Measurements from ENCODE around the gene ITGA8. TPM values are rescaled to one million over a fixed set of nuclear protein-coding genes. Genes with fewer than 3 reads are reported as not detected.

ITGA8 gene
- total RNA-seq, 1 donor from 2014 or later = 6.9 TPM

GRCh38 chr10:15695852-15696251 is 23.9 kb downstream of the ITGA8 start:
- H3K4me1 Mint-ChIP-seq (ENCODE audit: unreplicated experiment) = peaks cover 9% of the 10 kb centered on the region
- TF ChIP-seq CTCF (IDR thresholded peaks at IDR 0.05) = no peak
- H3K9me3 Mint-ChIP-seq (ENCODE audit: unreplicated experiment) = peaks cover 4% of the 10 kb centered on the region
- H3K4me3 Mint-ChIP-seq (ENCODE audit: unreplicated experiment) = no peak overlapping the region
- H3K27ac Mint-ChIP-seq (ENCODE audit: unreplicated experiment) = no peak overlapping the region
- no peaks in the 10 kb centered on the region for H3K36me3 Mint-ChIP-seq (ENCODE audit: unreplicated experiment)
- no peak for DNase-seq (ENCODE audit: extremely low spot score, unreplicated experiment)
- no peaks in the 10 kb centered on the region for H3K27me3 Mint-ChIP-seq (ENCODE audit: unreplicated experiment)

DNA sequence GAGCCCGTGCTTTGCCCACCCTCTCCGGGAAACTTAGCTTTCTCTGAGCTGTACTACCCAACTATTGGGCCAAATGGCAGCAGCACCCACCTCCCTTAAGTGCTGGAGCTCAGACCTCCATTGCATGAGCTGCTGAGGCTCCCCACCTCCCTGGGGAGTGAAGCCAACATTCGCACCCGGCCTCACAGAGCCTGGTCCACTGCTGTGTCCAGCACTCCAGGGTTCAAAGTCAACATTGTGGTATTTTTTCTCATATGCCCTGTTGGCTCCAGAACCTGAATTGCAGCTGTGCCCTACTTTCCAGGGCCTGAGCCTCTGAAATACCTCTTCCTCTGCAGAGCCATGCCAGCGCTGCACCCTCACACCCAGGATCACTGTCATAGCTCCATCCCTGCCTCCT is 29.7 kb downstream of the ITGA8 start:
- Mint-ChIP-seq H3K27ac (ENCODE audit: unreplicated experiment) (no peak overlapping the region), H3K9me3 (ENCODE audit: unreplicated experiment) (no peaks in the 10 kb centered on the region), H3K36me3 (ENCODE audit: unreplicated experiment) (no peaks in the 10 kb centered on the region), H3K4me1 (ENCODE audit: unreplicated experiment) (no peaks in the 10 kb centered on the region), H3K27me3 (ENCODE audit: unreplicated experiment) (no peaks in the 10 kb centered on the region), H3K4me3 (ENCODE audit: unreplicated experiment) (no peak overlapping the region)
- no peak for DNase-seq (ENCODE audit: extremely low spot score, unreplicated experiment)
- TF ChIP-seq CTCF (IDR thresholded peaks at IDR 0.05) = no peak

DNA sequence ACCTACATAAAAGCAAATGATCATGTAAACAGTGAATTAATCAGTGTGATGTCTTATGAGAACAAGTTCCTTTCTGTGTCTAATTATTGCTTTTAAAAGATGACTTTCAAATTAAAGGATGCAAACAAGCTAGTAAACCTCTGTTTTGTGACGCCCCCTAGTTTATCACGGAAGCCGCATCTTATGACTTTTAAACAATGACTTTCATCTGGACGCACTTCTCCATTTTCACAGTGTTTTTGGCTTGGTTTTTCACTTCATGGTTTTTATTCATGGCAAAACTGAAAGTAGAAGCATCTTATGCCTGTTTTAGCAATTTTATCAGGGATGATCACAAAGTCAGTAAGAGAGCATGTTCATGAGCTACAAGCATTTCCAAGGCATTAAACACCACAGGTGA is 35.0 kb downstream of the ITGA8 start:
- H3K27me3 Mint-ChIP-seq (ENCODE audit: unreplicated experiment) = no peaks in the 10 kb centered on the region
- H3K4me3 Mint-ChIP-seq (ENCODE audit: unreplicated experiment) = no peak overlapping the region
- H3K27ac Mint-ChIP-seq (ENCODE audit: unreplicated experiment) = no peak overlapping the region
- no peaks in the 10 kb centered on the region for H3K9me3 Mint-ChIP-seq (ENCODE audit: unreplicated experiment)
- H3K36me3 Mint-ChIP-seq (ENCODE audit: unreplicated experiment) = no peaks in the 10 kb centered on the region
- no peak for DNase-seq (ENCODE audit: extremely low spot score, unreplicated experiment)
- no peaks in the 10 kb centered on the region for H3K4me1 Mint-ChIP-seq (ENCODE audit: unreplicated experiment)
- TF ChIP-seq CTCF (IDR thresholded peaks at IDR 0.05) = no peak

DNA sequence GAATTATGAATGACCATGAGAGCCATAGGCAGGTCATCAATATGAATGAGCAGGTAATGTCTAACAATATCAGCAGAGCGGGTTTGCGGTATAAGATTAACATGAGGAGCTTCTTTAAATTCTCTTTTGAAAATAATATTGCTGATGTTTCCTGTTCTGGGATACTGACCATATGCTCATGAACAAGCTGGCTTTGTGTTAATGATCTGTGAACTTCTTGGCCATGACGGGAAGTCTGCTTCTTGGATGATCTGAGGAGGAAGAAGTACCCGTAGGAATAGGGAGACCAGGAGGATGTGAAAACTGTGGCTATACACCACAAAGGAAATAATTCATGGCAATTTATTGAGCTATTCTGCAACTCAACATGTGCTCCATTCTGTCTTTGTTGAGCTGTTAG is 38.6 kb downstream of the ITGA8 start:
- TF ChIP-seq CTCF (IDR thresholded peaks at IDR 0.05) = no peak
- H3K4me3 Mint-ChIP-seq (ENCODE audit: unreplicated experiment) = no peak overlapping the region
- H3K9me3 Mint-ChIP-seq (ENCODE audit: unreplicated experiment) = no peaks in the 10 kb centered on the region
- no peaks in the 10 kb centered on the region for H3K27me3 Mint-ChIP-seq (ENCODE audit: unreplicated experiment)
- peaks cover 1% of the 10 kb centered on the region for H3K36me3 Mint-ChIP-seq (ENCODE audit: unreplicated experiment)
- H3K27ac Mint-ChIP-seq (ENCODE audit: unreplicated experiment) = no peak overlapping the region
- no peak for DNase-seq (ENCODE audit: extremely low spot score, unreplicated experiment)
- H3K4me1 Mint-ChIP-seq (ENCODE audit: unreplicated experiment) = no peaks in the 10 kb centered on the region

- no peaks in the 10 kb centered on the region for H3K9me3 Mint-ChIP-seq (ENCODE audit: unreplicated experiment)
- DNase-seq (ENCODE audit: extremely low spot score, unreplicated experiment) = no peak
- peaks cover 1% of the 10 kb centered on the region for H3K36me3 Mint-ChIP-seq (ENCODE audit: unreplicated experiment)
- no peak overlapping the region for H3K27ac Mint-ChIP-seq (ENCODE audit: unreplicated experiment)
- no peaks in the 10 kb centered on the region for H3K4me1 Mint-ChIP-seq (ENCODE audit: unreplicated experiment)
- TF ChIP-seq CTCF (IDR thresholded peaks at IDR 0.05) = no peak
- no peak overlapping the region for H3K4me3 Mint-ChIP-seq (ENCODE audit: unreplicated experiment)
- no peaks in the 10 kb centered on the region for H3K27me3 Mint-ChIP-seq (ENCODE audit: unreplicated experiment)
Measured at GRCh38 chr10:15678851-15679250, 40.9 kb downstream of the ITGA8 start.

All from osteocyte (in vitro differentiated cells).